ENCODE results near the gene FOXE1.

The FOXE1 gene

DNA sequence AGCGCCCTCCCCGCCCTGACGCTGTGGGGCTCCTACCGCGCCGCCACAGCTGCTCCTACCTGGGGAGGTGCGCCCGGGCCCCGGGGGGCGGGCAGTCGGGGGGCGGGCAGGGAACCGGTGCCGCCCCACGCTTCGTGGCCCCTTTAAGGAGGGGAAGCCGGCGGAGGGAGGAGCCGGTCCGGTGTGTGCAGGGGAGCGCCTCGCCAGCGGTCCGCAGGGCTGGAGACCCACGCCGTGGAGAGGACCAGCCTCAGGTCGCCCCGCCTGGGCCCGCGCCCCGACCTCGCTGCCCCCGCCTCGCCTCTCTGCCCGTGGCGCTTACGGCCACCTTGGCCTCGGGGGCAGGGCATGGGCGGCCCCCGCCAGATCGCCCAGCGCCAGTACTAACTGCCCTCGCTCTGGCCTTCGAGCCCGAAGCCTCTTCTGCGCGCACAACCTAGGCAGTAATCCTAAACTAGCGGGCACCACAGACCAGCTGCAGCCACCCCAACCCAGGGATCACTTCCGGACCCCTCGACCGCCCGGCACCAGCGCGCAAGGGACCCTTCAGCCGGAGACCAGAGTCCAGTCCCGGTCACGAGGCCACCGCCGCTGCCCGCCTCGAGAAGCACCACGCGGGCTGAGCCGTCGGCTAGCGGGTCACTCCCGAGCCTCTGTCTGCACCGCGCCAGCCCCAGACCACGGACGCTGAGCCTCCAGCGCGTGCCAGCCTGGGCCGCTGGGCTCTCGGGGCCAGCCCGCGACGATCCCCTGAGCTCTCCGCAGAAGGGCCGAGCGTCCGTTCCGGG is at the start of gene FOXE1:
FOXE1 (plus strand) TSS at position 171 of the 788 bp plus-strand sequence. CDS start 689 bp downstream, outside the sequence.
- no peak for DNase-seq

DNA sequence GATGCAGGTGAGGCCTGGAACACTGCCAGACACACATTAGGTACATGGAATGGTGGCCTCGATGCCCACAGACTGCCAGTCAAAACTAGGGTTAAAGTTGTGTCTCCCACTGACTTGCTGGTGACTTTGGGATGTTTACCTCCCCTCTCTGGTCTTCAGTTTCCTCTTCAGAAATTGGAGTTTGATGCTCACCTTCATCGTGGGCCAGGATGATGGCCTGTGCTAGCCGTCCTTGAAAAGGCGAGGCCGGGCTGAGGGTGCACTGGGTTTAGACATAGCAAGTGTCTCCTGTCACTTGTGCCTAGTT is 49.0 kb upstream of the FOXE1 start:
- no peak for DNase-seq

DNA sequence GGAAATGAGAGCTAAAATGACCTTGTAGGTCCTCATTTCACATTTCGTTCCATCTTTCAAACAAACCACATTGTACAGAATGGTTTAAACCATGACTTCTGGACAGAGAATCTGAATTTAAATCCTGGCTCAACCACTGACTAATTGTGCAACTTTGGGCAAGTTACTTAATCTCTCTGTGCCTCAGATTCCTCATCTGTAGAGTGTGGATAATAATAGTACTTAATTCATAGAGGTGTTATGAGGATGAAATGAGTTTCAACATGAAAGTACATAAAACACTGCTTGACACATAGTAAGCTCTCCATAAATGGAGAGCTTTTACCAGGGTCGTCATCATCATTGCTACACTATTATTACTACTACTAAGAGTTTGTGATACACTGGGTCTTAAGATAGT is 46.3 kb upstream of the FOXE1 start:
- DNase-seq, result no peak

DNA sequence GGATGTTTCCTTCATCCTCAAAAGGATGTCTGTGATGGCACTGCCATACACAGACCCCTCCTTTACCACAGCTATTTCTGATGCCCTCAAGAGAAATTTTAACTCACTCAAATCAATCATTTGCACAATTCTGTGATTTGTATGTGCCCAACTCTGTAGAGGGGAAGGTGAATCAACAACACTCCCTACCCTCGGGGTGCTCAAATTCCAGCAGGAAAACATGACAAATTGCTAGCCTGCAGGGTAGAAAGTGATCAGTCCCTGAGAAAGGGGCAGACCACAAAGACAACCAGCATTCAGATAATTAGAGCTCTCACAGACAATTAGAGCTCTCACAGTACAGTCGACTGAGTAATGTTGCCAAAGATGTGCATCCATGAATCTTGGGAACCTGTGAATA is 45.3 kb upstream of the FOXE1 start:
- no peak for DNase-seq

DNA sequence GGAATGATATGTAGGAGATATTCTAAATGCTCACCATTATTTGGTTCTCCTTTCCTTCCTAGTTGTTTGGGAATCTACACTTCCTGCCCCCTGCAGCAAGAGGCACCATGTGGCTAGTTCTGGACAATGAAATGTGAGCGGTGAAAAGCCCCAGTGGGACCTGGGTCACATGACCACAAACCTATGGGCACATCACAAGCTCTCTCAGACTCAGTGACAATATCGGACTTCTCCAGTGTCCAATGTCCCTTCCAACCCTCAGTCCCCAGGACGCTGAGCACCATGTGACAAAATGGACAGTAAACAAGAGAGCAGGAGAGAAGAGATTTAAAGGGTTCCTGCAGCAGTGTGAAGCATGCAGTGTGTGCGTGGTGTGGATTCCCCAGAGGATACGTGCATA is 44.6 kb upstream of the FOXE1 start:
- DNase-seq, result no peak

DNA sequence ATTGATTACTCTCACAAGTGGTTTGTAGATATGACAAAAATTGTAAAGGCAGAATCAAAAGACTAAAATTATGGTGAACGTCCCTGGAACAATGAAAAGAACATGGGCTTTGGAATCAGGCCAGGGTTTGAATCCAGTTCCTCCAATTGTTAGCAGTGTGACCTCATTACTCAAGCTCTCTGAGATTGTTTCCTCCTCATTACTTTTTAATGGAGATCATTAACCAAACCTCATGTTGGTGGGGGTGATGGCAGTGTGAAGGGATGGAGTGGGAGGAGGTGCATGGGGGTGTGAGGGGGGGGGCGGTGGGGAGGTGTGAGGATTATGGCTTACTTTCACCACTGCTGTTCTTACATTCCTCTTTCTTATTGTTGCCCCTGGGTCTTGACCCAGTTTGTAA is 44.1 kb upstream of the FOXE1 start:
- DNase-seq, result no peak

DNA sequence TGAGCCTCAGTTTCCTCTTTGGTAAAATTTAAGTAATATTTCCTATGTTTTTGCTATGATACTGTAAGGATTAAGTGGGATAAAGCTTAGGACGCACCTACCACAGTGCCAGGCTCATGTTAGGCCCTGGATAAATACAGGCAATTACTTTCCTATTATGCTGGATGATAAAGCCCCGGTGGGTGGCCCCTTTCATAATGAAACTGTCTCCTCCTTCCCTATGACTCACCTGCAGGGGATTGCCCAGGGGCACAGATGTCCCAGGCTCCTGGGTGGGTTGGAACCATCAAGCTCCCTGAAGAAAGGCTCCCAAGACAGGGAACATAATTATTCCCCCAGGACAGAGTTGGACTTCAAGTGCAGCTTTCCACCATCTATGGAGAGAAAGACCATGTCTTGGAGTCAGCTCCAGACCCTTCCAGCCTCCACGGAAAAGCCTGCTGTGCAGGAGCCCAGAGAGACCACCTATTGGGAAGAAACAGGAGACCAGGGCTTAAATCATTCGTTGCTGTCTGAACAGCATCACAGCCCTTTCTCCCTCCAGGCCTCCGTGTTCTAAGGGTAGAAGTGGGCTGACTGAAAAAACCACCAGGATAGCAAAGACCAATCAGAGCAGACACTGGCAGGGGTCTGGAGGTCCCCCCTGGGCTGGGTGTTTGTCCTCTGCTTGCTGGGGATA is 43.2 kb upstream of the FOXE1 start:
- no peak for DNase-seq

DNA sequence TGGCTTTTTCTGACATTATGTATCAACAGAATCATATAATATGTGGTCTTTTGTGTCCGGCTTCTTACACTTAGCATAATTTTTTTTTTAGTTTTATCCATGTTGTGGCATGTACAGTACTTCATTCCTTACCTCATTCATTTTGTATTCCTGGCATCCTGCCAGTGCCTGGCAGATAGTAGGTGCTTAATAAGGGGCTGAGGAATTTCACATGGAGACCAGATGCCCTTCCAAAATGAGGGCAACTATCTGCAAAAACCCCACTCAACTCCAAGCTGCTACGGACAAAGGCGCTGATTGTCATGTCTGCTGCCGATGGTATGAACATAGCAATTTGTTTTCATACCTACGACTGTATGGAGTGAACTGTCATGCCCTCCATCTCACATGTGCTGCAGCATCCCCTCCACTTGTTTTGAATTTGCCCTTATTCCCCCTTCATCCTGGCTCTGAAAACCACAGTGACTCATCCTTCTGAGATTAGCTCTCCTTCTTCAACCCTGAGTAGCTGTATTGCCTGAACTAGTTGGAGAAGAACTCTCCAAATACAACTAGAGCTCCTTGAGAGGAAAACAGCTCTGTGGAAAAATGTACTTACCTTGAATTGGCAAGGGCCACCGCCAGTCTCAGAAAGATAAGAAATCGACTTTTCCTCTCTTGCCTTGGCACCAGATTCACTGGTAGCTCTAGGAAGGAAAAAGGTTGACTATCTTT is 41.3 kb upstream of the FOXE1 start:
- DNase-seq, result peak; percentile 14 to 19

DNA sequence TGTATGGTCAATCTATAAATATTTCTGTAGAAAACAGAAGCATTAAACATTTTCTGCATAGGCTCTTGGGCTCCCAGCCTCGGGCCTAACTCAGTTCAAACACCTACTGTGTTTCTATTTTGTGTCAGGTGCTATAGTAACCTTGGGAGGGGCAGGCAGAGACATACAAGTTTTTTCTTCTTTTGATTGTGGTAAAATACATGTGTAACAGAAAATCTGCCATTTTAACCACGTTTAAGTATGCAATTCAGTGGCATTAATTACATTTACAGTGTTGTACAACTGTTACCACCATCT is 40.8 kb upstream of the FOXE1 start:
- no peak for DNase-seq

DNA sequence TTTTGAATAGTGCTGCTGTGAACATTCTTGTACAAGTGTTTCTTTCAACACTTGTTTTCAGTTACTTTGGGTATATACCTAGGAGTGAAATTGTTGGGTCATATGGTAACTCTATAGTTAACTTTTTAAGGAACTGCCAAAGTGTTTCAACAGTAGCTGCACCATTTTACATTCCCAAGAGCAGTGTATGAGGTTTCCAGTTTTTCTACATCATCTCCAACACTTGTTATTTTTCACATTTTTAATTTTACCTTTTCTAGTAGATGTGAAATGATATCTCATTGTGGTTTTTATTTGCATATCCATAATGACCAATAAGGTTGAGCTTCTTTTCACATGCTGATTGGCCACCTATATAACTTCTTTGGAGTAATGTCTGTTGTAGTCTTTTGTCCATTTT is 40.0 kb upstream of the FOXE1 start:
- no peak for DNase-seq

DNA sequence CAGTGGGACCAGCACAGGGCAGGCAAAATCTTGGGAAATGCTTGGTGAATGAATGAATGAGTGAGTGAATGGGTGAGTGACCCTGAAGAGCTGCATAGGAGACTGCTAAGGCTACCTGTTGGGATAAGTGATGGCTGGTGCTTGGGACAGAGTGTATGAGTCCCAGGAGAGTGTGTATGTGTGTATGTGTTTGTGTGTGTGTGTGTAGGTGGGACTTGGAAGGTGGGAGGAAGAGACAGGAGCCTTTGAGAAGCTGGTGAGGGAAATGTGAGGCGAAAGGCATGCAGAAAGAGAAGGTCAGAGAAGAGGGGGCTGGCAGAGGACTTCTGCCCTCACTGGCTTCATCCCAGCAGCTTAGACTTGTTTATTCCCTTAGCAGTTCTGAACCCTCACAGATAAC is 33.3 kb upstream of the FOXE1 start:
- DNase-seq, result no peak

DNA sequence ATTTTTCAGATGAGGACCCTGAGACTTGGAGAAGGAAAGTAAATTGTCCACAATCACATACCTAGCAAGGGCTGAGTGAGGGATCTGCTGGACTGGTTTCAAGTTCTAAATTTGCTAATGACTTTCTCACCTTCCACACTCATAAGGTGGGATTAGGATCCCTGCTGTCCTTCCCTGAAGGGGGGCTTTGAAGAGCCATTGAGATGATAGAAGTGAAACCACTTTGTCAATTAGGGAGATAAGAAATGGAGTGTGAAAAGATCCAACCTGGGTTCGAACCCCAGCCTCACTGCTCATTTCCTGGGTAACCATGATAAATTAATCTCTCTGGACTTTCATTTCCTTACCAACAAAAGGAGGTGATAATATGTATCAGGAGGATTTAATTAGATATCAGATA is 32.7 kb upstream of the FOXE1 start:
- DNase-seq, result no peak

DNA sequence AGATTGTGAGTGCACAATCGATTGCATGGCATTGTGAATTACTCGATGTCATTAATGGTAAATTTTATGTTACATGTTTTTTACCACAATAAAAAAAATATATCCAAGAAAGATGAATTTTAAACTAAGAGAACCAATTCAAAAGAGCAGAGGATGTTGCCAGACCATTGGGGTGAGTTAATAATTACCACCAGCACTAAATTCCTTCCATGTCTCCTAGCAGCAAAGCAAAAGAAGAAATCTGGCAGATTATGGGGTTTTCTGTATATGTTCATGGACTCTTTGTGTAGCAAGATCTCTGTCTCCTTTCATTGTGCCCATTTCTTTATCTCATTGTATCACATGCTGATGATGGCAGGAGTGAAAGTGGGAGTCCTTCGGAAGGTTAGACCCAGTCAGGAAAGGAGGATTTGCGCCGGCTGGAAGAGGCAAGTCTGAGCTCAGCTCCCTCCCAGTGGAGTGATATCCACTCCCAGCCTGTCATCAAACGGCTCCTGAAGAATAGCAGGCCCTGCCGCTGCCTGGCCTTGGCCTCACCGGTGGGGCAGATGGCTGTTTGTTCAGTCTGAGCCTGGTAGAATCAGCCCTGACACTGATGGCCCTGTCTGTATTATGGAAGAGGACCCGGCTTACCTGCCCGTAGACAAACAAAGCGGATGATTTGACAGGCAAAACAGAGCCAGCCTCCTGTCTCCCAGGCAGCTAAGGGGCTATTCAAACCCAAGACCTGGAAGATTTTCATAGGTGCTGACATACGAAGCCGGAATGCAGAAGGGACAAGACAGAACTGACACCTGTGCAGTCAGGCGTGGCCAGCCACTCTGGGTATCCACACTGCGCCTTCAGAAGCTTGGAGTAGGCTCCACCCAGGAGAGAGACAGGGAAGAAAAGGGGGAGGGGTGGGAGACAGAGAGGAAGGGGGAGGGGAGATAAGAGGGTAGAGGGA is 21.9 kb upstream of the FOXE1 start:
- DNase-seq, result no peak

DNA sequence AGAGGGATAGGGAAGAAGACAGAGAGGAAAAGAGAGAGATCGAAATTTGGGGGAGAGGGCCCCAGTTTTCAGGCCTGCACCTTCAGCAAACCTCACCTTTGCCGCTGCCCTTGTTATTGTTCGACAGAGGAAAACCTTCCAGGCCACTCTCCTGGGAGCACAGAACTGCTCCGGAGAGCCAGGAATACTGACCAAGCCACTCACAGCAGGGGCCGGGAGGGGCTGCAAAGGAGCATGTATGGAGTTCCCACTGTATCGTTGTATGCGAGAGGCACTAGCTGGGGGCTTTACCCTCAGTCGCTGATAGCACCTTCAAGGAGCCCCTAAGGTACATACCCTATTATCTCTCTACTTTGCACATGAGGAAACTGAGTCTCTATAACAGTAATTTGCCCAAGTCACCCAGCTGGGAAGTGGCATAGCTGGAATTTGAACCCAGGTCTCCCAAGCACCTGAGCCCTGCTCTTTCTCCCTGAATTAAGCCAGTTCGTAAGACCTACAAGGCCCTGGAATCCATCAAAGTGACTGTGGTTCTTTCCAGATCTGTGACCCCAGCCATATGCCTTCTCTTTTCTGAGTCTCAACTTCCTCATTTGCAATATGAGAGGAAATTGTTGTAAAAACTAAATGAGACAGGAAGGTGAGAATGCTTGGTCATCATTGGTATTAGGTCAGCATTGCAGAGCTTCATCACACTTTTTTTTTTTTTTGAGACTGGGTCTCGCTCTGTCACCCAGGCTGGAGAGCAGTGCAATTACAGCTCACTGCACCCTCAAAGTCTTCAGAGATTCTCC is 21.0 kb upstream of the FOXE1 start:
- peak; percentile 84 to 89 for DNase-seq

DNA sequence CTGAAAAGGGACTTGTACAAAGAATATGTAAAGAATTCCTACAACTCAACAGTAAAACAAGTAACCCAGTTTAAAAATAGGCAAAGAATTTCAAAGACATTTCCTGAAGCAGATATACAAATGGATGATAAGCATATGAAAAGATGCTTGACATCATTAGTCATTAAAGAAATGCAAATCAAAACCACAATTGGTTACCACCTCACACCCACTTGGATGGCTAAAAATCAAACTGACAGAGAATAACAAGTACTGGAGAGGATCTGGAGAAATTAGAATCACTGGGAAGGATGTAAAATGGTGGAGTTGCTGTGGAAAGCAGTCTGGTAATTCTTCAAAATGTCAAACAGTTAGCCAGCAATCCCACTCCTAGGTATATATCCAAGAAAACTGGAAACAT is 12.5 kb upstream of the FOXE1 start:
- no peak for DNase-seq

DNA sequence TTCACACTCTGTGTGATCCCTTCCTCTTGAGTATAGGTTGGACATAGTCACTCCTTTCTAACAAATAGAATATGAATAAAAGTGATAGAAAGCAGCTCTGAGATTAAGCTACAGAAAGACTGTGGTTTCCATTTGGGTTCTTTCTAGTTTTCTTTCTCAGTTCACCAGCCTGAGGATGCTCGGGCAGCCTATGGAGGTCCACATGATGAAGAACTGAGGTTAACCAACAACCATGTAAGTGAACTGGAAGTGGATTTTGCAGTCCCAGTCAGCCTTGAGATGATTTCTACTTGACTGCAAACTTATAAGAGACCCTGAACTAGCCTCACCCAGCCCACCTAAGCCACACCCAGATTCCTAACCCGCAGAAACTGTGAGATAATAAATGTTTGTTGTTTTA is 10.1 kb upstream of the FOXE1 start:
- no peak for DNase-seq

DNA sequence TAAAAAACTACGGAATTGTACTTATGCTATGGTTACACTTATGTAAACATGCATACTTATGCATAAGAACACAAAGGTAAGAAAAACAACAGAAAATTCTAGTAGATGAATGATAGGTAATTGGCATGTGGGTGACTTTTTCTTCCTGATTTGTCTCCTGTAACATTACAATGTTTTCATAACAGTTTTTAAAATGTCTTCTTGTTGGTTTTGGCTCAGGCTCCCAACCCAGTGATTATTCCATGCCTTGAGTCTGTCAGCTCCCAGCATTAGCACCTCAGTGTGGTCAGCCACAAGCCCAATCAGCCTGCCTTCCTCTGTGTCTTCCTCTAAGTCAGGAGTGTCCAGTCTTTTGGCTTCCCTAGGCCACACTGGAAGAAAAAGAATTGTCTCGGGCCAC is 7.9 kb upstream of the FOXE1 start:
- no peak for DNase-seq

DNA sequence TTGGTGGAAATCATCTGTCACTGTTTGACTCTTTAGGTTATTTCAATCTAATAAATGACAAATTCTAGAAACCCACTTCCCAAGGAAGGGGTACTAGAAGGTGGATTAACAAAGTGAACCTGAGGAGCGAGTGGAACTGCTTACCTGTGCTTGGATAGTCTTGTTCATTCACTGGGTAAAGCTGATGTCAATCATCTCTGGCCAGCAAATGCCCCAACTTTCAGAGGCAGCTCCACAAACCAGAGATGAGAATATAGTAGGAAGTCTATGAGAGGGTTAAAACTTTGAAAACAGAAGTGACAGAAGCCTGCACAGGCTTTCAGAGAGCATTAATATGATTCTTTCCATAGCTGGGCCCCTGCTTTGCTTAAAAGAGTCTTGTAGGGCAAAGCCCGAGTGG is 7.3 kb upstream of the FOXE1 start:
- no peak for DNase-seq

DNA sequence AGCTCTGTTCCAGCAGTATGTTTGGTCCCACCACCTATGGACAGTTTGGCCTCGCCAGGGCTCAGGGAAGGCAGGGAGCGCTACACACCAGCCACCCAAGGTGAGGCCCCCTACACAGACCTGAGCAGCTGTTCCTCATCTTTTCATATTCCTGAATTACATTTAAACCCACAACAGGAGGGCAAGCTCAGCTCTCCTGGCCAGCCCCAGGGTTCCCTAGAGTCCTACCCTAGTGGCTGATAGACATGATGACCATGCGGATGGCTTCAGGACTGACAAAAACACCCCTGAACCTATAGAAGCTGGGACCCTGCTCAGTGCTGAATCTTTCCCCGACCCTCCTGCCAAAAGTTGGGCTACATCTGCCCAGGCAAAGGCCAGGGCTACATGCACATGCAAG is 6.7 kb upstream of the FOXE1 start:
- no peak for DNase-seq

DNA sequence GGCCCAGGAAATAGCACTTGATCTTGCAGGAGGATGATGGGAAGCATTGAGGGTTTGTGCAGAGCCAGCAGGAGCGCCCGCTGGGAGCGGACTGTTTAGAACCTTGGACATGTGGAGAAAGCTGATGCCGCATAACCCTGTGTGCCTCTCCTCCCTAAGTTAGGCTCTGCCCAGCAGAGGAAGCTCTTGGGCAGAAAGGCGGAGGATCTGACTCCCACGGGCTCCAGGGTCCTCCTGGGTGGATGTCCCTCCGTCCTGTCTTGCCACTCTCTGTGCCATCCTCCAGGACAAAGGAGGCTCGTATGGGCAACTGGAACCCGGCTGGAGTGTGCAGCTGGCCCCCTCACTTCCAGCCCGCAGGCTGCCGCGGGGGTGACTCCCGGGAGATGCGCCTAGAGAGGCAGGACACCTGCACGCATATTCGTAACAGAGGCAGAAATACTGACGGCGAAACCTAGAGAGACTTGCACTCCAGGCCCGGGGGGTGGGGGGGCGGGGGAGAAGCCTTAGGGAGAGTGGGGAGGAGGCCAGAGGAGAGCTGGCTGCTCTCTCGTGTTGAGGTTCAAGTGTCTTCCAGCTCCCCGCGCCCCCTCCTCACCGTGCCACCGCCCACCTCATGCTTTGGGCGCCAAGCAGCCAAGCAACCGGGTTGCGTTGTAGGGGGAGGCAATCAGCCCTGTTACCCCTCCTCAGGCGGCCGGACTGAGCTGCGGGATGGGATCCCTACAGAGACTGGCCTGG is 5.4 kb upstream of the FOXE1 start:
- DNase-seq, result no peak

DNA sequence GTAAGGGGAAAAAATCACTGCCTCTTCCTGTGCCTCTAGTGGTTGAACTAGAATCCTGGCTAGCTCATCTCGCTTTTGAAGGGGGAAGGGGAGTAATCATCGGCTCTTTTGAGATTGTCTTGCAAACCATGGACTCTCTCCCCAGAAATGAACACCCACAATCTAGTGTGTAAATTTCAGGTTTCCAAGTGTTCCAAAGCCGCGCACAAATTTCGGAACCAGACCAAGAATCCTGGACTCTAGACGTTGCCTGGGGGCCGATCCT is 4.9 kb upstream of the FOXE1 start:
- no peak for DNase-seq

Measured in Kasumi-1 (cell line).